Tibial artery (tissue), 4 donors: ENCODE measurements around the gene CD24.

ENCODE experiments used
- DNase-seq, 2 donors: peaks; one replicate each; pipeline ENCODE4 v3.0.0-alpha.2; 2019
- H3K27ac ChIP-seq, 2 donors: fragments of 200-600 bp; sonication (generic) in 1 of 2; 1 replicate in 1 of 2; 2 replicates in 1 of 2; pipeline ENCODE4 v1.5.1; 2018 to 2019; ENCODE audit warnings: mild to moderate bottlenecking in 1 of 2
- H3K27me3 ChIP-seq, 2 donors: fragments of 200-600 bp; sonication (generic) in 1 of 2; one replicate each; pipeline versions ENCODE4 v1.5.1 to v1.6.0; 2016 to 2019
- H3K36me3 ChIP-seq, 3 donors: fragments of 200-600 bp; sonication (generic) in 2 of 3; one replicate each; pipeline ENCODE4 v1.5.1; 2016 to 2019; ENCODE audit warnings: mild to moderate bottlenecking in 2 of 3
- H3K4me1 ChIP-seq, 4 donors: fragments of 200-600 bp; sonication (generic) in 2 of 4; 1 replicate in 3 of 4; 2 replicates in 1 of 4; pipeline ENCODE4 v1.5.1; 2016 to 2019
- H3K4me3 ChIP-seq, 2 donors: fragments of 200-600 bp; sonication (generic) in 1 of 2; 1 replicate in 1 of 2; 2 replicates in 1 of 2; pipeline ENCODE4 v1.5.1; 2018 to 2019; ENCODE audit warnings: mild to moderate bottlenecking in 2 of 2
- H3K9me3 ChIP-seq, 3 donors: fragments of 200-600 bp; sonication (generic) in 1 of 3; one replicate each; pipeline ENCODE4 v1.5.1; 2016 to 2019
- intact Hi-C: fragments of 100-400 bp; cut with DNase I; formaldehyde crosslinking; loops from one replicate; pipeline ENCODE4 v1.15.0; 2023; ENCODE audit warnings: low total_unique reads
- TF ChIP-seq, protein P1 (sequence below), 2 experiments: fragments of 200-600 bp in 1 of 2; fragments of 450-650 bp in 1 of 2; IDR thresholded peaks; one replicate each; pipeline ENCODE4 v1.5.1; 2017 to 2019; ENCODE audit warnings: antibody characterized with exemption in 2 of 2, mild to moderate bottlenecking in 1 of 2, moderate library complexity in 1 of 2

The CD24 gene

DNA sequence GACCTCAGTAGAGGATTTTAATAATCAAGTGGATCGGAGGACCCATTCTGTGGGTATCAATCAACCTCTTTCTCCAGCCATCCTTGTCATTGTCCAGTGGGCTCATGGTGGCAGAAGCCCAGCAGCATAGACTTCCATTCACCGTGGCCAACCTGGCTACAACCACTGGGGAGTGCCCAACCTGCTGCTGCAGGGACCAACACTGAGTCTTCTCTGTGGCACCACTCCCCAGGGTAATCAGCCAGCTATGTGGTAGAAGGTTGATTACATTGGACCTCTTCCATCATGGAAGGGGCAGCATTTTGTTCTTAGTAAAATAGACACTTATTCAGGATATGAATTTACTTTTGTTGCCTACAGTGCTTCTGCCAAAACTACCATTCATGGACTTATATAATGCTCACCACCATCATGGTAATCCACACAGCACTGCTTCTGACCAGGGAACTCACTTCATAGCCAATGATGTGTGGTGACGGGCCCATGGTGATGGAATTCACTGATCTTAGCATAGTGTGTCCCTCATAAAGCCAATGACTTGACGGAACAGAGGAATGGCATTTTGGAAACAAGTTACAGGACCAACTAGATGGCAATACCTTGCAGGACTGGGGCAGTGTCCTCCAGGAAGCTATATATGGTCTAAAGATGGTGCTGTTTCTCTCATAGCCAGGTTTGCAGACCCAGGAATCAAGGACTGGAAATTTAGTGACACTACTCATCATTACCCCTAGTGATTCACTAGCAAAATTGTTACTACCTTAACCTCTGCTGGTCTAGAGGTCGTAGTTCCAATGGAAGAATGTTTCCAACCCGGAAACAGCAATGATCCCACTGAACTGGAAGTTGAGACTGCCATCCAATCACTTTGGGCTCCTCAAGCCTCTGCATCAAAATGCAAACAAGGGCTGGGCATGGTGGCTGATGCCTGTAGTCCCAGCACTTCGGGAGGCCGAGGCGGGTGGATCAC is 7.6 kb downstream of the CD24 start:
- no peak for DNase-seq
- H3K4me3 ChIP-seq = no peak overlapping the region
- peaks cover 0 to 3% (median 0%) of the 10 kb centered on the region in 4 donors for H3K4me1 ChIP-seq
- intact Hi-C loops = no loop called here
- H3K27me3 ChIP-seq = peaks cover 0 to 14% of the 10 kb centered on the region in 2 donors
- H3K9me3 ChIP-seq = no peaks in the 10 kb centered on the region
- TF ChIP-seq, protein P1, sequence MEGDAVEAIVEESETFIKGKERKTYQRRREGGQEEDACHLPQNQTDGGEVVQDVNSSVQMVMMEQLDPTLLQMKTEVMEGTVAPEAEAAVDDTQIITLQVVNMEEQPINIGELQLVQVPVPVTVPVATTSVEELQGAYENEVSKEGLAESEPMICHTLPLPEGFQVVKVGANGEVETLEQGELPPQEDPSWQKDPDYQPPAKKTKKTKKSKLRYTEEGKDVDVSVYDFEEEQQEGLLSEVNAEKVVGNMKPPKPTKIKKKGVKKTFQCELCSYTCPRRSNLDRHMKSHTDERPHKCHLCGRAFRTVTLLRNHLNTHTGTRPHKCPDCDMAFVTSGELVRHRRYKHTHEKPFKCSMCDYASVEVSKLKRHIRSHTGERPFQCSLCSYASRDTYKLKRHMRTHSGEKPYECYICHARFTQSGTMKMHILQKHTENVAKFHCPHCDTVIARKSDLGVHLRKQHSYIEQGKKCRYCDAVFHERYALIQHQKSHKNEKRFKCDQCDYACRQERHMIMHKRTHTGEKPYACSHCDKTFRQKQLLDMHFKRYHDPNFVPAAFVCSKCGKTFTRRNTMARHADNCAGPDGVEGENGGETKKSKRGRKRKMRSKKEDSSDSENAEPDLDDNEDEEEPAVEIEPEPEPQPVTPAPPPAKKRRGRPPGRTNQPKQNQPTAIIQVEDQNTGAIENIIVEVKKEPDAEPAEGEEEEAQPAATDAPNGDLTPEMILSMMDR (IDR thresholded peaks at IDR 0.05) = no peak
- no peak overlapping the region for H3K27ac ChIP-seq
- no peaks in the 10 kb centered on the region for H3K36me3 ChIP-seq

DNA sequence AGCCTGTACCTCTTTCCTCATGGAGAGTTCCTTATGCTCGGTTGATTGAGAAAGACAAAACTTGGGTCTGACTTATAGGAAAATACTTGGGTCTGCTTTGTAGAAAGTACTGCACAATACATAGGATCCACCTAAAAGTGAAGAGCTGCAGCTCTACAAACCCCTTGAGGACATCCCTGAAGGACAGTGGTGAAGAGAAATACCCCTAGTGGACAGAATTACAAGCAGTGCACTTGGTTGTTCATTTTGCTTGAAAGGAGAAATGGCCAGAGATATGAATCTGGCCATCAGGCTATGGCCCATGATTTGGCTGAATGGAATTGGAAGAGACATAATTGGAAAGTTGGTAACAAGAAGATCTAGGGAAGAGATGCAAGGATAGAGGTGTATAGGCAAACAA is 8.3 kb downstream of the CD24 start:
- no peak for DNase-seq
- TF ChIP-seq, protein P1 (IDR thresholded peaks at IDR 0.05) = no peak
- peaks cover 0 to 8% of the 10 kb centered on the region in 2 donors for H3K27me3 ChIP-seq

DNA sequence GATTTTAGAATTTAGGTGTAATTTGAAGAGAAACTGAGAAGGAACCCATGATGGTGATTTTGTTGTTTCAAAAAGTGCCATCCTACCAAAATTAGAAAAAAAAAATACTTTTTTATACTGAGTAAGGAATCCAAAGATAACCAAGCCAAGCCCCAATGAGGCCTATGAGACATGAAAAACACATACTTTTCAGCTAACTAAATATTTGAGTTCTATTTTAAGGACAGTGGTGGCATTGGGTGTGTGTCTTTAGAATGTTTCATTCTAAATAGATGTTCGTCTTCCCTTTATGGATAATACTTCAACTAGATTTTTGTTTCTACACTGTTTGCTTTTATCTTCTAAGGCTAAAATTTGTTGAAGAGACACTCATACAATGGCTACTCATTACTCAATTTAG is 9.6 kb downstream of the CD24 start:
- no peak overlapping the region for H3K4me3 ChIP-seq
- intact Hi-C loops = no loop called here

More for the DNA sequence above, 8.3 kb downstream of the CD24 start:
- H3K4me1 ChIP-seq = peaks cover 0 to 3% (median 0%) of the 10 kb centered on the region in 4 donors
- intact Hi-C loops = no loop called here
- H3K9me3 ChIP-seq = no peaks in the 10 kb centered on the region
- no peaks in the 10 kb centered on the region for H3K36me3 ChIP-seq
- H3K27ac ChIP-seq = no peak overlapping the region
- no peak overlapping the region for H3K4me3 ChIP-seq

DNA sequence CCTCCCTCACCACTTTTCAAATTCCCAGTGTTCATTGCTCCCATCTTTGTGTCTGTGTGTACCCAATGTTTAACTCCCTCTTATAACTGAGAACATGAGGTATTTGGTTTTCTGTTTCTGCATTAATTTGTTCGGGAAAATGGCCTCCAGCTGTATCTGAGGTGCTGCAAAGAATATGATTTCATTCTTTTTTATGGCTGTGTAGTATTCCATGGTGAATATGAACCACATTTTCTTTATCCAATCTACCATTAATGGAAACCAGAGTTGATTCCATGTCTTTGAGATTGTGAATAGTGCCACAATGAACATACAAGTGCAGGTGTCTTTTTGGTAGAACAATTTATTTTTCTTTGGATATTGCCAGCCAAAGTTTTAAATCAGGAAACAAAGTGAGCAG is 10.4 kb downstream of the CD24 start:
- no peak overlapping the region for H3K27ac ChIP-seq
- H3K4me1 ChIP-seq = peaks cover 0 to 3% (median 0%) of the 10 kb centered on the region in 4 donors
- TF ChIP-seq, protein P1 (IDR thresholded peaks at IDR 0.05) = no peak

More for the DNA sequence above, 9.6 kb downstream of the CD24 start:
- Histone ChIP-seq H3K9me3 (no peaks in the 10 kb centered on the region), H3K27me3 (peaks cover 0 to 8% of the 10 kb centered on the region in 2 donors), H3K27ac (no peak overlapping the region), H3K4me1 (peaks cover 0 to 3% (median 0%) of the 10 kb centered on the region in 4 donors), H3K36me3 (no peaks in the 10 kb centered on the region)
- TF ChIP-seq, protein P1 (IDR thresholded peaks at IDR 0.05) = no peak
- DNase-seq = no peak

DNA sequence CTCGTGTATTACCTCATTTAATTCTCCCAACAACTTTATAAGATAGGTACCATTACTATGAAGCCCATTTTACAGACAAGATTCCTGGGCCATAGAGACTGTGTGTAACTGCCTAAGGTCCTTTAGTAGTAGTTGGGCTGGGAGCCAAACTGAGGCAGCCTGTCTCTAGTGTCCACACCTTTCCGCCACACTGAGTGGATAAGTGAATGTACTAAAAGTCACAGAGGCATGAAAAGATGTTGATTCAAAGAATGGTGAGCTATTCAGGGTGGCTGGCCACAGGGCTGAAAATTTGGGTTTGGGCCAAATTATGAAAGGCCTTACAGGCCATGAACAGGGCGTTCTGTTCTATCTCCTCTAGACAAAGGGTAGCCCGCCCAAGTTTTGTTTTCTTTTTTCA is 11.0 kb downstream of the CD24 start:
- Histone ChIP-seq H3K4me3 (no peak overlapping the region), H3K36me3 (no peaks in the 10 kb centered on the region), H3K27me3 (peaks cover 0 to 1% of the 10 kb centered on the region in 2 donors), H3K27ac (no peak overlapping the region), H3K4me1 (peaks cover 0 to 3% (median 0%) of the 10 kb centered on the region in 4 donors), H3K9me3 (no peaks in the 10 kb centered on the region)
- TF ChIP-seq, protein P1 (IDR thresholded peaks at IDR 0.05) = no peak
- DNase-seq = no peak
- intact Hi-C loops = no loop called here

More for the DNA sequence above, 10.4 kb downstream of the CD24 start:
- intact Hi-C loops = no loop called here
- Histone ChIP-seq H3K4me3 (no peak overlapping the region), H3K36me3 (no peaks in the 10 kb centered on the region), H3K27me3 (peaks cover 0 to 7% of the 10 kb centered on the region in 2 donors), H3K9me3 (no peaks in the 10 kb centered on the region)
- no peak for DNase-seq
